ENCODE results near the gene FXYD7. TPM values are rescaled to one million over a fixed set of nuclear protein-coding genes. Genes with fewer than 3 reads are reported as not detected.

FXYD7 gene
- total RNA-seq, 1 donor from 2014 or later: not detected

GRCh38 chr19:35104361-35104760 is 38.7 kb upstream of the FXYD7 start:
- no peaks in the 10 kb centered on the region for H3K4me1 ChIP-seq
- H3K36me3 ChIP-seq: no peaks in the 10 kb centered on the region
- TF ChIP-seq CTCF (IDR thresholded peaks at IDR 0.05; ENCODE audit: borderline replicate concordance): no peak
- H3K4me3 ChIP-seq: no peak overlapping the region
- no peaks in the 10 kb centered on the region for H3K27me3 ChIP-seq (ENCODE audit: low read depth)
- DNase-seq: no peak
- intact Hi-C loops (cut with micrococcal nuclease): no loop called here
- no peak overlapping the region for H3K27ac ChIP-seq (replicated peaks)
- no peaks in the 10 kb centered on the region for H3K9me3 ChIP-seq (replicated peaks)

GRCh38 chr19:35105047-35105410 is 38.0 kb upstream of the FXYD7 start:
- H3K4me1 ChIP-seq: no peaks in the 10 kb centered on the region
- no peak overlapping the region for H3K4me3 ChIP-seq
- intact Hi-C loops (cut with micrococcal nuclease): no loop called here
- H3K27ac ChIP-seq (replicated peaks): no peak overlapping the region
- no peaks in the 10 kb centered on the region for H3K36me3 ChIP-seq
- H3K9me3 ChIP-seq (replicated peaks): no peaks in the 10 kb centered on the region
- DNase-seq: no peak
- H3K27me3 ChIP-seq (ENCODE audit: low read depth): no peaks in the 10 kb centered on the region
- no peak for TF ChIP-seq CTCF (IDR thresholded peaks at IDR 0.05; ENCODE audit: borderline replicate concordance)

- H3K27ac ChIP-seq (replicated peaks): no peak overlapping the region
- no peak for DNase-seq
- TF ChIP-seq CTCF (IDR thresholded peaks at IDR 0.05; ENCODE audit: borderline replicate concordance): no peak
- H3K4me1 ChIP-seq: no peaks in the 10 kb centered on the region
- no peaks in the 10 kb centered on the region for H3K27me3 ChIP-seq (ENCODE audit: low read depth)
- no peaks in the 10 kb centered on the region for H3K9me3 ChIP-seq (replicated peaks)
- H3K4me3 ChIP-seq: no peak overlapping the region
- intact Hi-C loops (cut with micrococcal nuclease): no loop called here
- H3K36me3 ChIP-seq: no peaks in the 10 kb centered on the region
Measured at GRCh38 chr19:35105411-35106290, 37.4 kb upstream of the FXYD7 start.

GRCh38 chr19:35106291-35106583 is 36.8 kb upstream of the FXYD7 start:
- H3K4me3 ChIP-seq: no peak overlapping the region

GRCh38 chr19:35106898-35107541 is 36.0 kb upstream of the FXYD7 start:
- intact Hi-C loops (cut with micrococcal nuclease): no loop called here
- peak overlapping the region; percentile 36 for H3K27ac ChIP-seq (replicated peaks)
- H3K4me3 ChIP-seq: no peak overlapping the region
- no peak for DNase-seq
- TF ChIP-seq CTCF (IDR thresholded peaks at IDR 0.05; ENCODE audit: borderline replicate concordance): no peak
- no peaks in the 10 kb centered on the region for H3K9me3 ChIP-seq (replicated peaks)
- H3K36me3 ChIP-seq: no peaks in the 10 kb centered on the region
- no peaks in the 10 kb centered on the region for H3K4me1 ChIP-seq
- no peaks in the 10 kb centered on the region for H3K27me3 ChIP-seq (ENCODE audit: low read depth)

More at GRCh38 chr19:35106291-35106583, 36.8 kb upstream of the FXYD7 start:
- no peaks in the 10 kb centered on the region for H3K36me3 ChIP-seq
- intact Hi-C loops (cut with micrococcal nuclease): no loop called here
- no peaks in the 10 kb centered on the region for H3K9me3 ChIP-seq (replicated peaks)
- TF ChIP-seq CTCF (IDR thresholded peaks at IDR 0.05; ENCODE audit: borderline replicate concordance): no peak
- no peak overlapping the region for H3K27ac ChIP-seq (replicated peaks)
- no peaks in the 10 kb centered on the region for H3K27me3 ChIP-seq (ENCODE audit: low read depth)
- DNase-seq: no peak
- H3K4me1 ChIP-seq: no peaks in the 10 kb centered on the region
